Measurements from ENCODE around the gene SLC6A20. TPM values are rescaled to one million over a fixed set of nuclear protein-coding genes. Genes with fewer than 3 reads are reported as not detected.

The SLC6A20 gene
- total RNA-seq, 2 experiments from 2014 or later, result not detected

DNA sequence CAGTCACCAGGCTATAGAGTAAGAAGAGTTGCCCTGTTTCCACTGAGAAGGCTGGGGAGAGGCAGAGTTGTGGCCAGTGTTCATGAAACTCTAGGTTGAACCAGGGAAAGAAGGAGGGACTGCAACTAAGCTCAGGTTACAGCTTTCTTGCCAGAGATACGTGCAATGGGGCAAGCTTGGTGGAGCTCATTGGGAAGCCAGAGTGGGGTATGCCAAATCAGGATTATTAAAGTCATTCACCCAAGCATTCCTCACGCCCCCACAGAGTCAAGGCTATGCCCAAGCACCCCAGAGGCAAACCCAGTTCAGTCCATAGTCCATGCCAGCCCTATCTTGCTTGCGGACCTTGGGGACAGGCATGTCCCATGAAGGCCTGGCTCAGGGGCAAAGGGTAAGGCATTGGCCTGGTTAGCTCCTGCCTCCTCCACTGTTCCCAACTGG, 17.6 kb downstream of the SLC6A20 start:
- H3K4me2 ChIP-seq (ENCODE audit: low read length), result no peak overlapping the region
- H3K9me3 ChIP-seq (ENCODE audit: low read length), result no peaks in the 10 kb centered on the region
- intact Hi-C loops (cut with micrococcal nuclease; ENCODE audit: unreplicated experiment), result no loop called here
- no peaks in the 10 kb centered on the region for H3K9me2 ChIP-seq (ENCODE audit: insufficient read depth, low read length)
- no peaks in the 10 kb centered on the region for H3K4me1 ChIP-seq (ENCODE audit: insufficient read depth, low read length, poor library complexity, severe bottlenecking)
- no peak for DNase-seq (ENCODE audit: low spot score)
- no TSS peak for BruUV-seq (replicated peaks)
- H4K20me1 ChIP-seq (ENCODE audit: insufficient read depth, low read length), result no peaks in the 10 kb centered on the region
- TF ChIP-seq EZH2phosphoT487 (IDR thresholded peaks at IDR 0.05; ENCODE audit: borderline replicate concordance, low read depth, low read length), result no peak
- no peak for TF ChIP-seq CTCF (conservative IDR thresholded peaks at IDR 0.05; ENCODE audit: low read length)
- H2AFZ ChIP-seq (ENCODE audit: low read length), result no peak overlapping the region
- ChIA-PET POLR2A (interaction anchor here (0.5 to 0.6 kb wide), 2 partner anchors 68 to 1248 kb away, joined by 3 to 4 read pairs; no protein-coding TSS in a partner anchor), CTCF (ENCODE audit: unreplicated experiment) (no interaction called here)
- no peak overlapping the region for H3K27ac ChIP-seq (ENCODE audit: low read depth, low read length, poor library complexity, severe bottlenecking)
- H3K36me3 ChIP-seq (ENCODE audit: insufficient read depth, low read length), result no peaks in the 10 kb centered on the region
- no peaks in the 10 kb centered on the region for H3K79me2 ChIP-seq (ENCODE audit: insufficient read depth, low read depth, low read length)
- no peak overlapping the region for H3K4me3 ChIP-seq (ENCODE audit: low read depth, low read length, poor library complexity, severe bottlenecking)

- POLR2A ChIA-PET, result no interaction called here
- Histone ChIP-seq H4K20me1 (ENCODE audit: insufficient read depth, low read length) (no peaks in the 10 kb centered on the region), H3K4me3 (ENCODE audit: low read depth, low read length, poor library complexity, severe bottlenecking) (no peak overlapping the region), H3K4me1 (ENCODE audit: insufficient read depth, low read length, poor library complexity, severe bottlenecking) (no peaks in the 10 kb centered on the region), H2AFZ (ENCODE audit: low read length) (no peak overlapping the region), H3K9me2 (ENCODE audit: insufficient read depth, low read length) (no peaks in the 10 kb centered on the region), H3K79me2 (ENCODE audit: insufficient read depth, low read depth, low read length) (no peaks in the 10 kb centered on the region), H3K27ac (ENCODE audit: low read depth, low read length, poor library complexity, severe bottlenecking) (no peak overlapping the region), H3K9me3 (ENCODE audit: low read length) (no peaks in the 10 kb centered on the region), H3K36me3 (ENCODE audit: insufficient read depth, low read length) (no peaks in the 10 kb centered on the region), H3K4me2 (ENCODE audit: low read length) (no peak overlapping the region)
- DNase-seq (ENCODE audit: low spot score), result no peak
- no TSS peak for BruUV-seq (replicated peaks)
- intact Hi-C loops (cut with micrococcal nuclease; ENCODE audit: unreplicated experiment), result no loop called here
- CTCF ChIA-PET (ENCODE audit: unreplicated experiment), result no interaction called here
- TF ChIP-seq CTCF (conservative IDR thresholded peaks at IDR 0.05; ENCODE audit: low read length) (no peak), EZH2phosphoT487 (IDR thresholded peaks at IDR 0.05; ENCODE audit: borderline replicate concordance, low read depth, low read length) (no peak)
Measured at GRCh38 chr3:45777746-45778386, 18.5 kb downstream of the SLC6A20 start.

GRCh38 chr3:45777111-45777745, 19.1 kb downstream of the SLC6A20 start:
- DNase-seq (ENCODE audit: low spot score), result no peak
- Histone ChIP-seq H3K4me2 (ENCODE audit: low read length) (no peak overlapping the region), H3K36me3 (ENCODE audit: insufficient read depth, low read length) (no peaks in the 10 kb centered on the region), H3K79me2 (ENCODE audit: insufficient read depth, low read depth, low read length) (no peaks in the 10 kb centered on the region), H3K27ac (ENCODE audit: low read depth, low read length, poor library complexity, severe bottlenecking) (no peak overlapping the region), H3K9me3 (ENCODE audit: low read length) (no peaks in the 10 kb centered on the region), H4K20me1 (ENCODE audit: insufficient read depth, low read length) (no peaks in the 10 kb centered on the region), H3K4me1 (ENCODE audit: insufficient read depth, low read length, poor library complexity, severe bottlenecking) (no peaks in the 10 kb centered on the region), H3K4me3 (ENCODE audit: low read depth, low read length, poor library complexity, severe bottlenecking) (no peak overlapping the region), H3K9me2 (ENCODE audit: insufficient read depth, low read length) (no peaks in the 10 kb centered on the region), H2AFZ (ENCODE audit: low read length) (no peak overlapping the region)
- intact Hi-C loops (cut with micrococcal nuclease; ENCODE audit: unreplicated experiment), result no loop called here
- no peak for TF ChIP-seq EZH2phosphoT487 (IDR thresholded peaks at IDR 0.05; ENCODE audit: borderline replicate concordance, low read depth, low read length)
- TF ChIP-seq CTCF (conservative IDR thresholded peaks at IDR 0.05; ENCODE audit: low read length), result no peak
- BruUV-seq (replicated peaks), result no TSS peak
- CTCF ChIA-PET (ENCODE audit: unreplicated experiment), result no interaction called here
- POLR2A ChIA-PET, result no interaction called here

Measured in OCI-LY7 (cell line).